ENCODE measurements around the gene CHORDC1.

- TF ChIP-seq, protein P1, sequence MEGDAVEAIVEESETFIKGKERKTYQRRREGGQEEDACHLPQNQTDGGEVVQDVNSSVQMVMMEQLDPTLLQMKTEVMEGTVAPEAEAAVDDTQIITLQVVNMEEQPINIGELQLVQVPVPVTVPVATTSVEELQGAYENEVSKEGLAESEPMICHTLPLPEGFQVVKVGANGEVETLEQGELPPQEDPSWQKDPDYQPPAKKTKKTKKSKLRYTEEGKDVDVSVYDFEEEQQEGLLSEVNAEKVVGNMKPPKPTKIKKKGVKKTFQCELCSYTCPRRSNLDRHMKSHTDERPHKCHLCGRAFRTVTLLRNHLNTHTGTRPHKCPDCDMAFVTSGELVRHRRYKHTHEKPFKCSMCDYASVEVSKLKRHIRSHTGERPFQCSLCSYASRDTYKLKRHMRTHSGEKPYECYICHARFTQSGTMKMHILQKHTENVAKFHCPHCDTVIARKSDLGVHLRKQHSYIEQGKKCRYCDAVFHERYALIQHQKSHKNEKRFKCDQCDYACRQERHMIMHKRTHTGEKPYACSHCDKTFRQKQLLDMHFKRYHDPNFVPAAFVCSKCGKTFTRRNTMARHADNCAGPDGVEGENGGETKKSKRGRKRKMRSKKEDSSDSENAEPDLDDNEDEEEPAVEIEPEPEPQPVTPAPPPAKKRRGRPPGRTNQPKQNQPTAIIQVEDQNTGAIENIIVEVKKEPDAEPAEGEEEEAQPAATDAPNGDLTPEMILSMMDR (optimal IDR thresholded peaks at IDR 0.05 in 1 of 3, IDR thresholded peaks at IDR 0.05 in 1 of 3, conservative IDR thresholded peaks at IDR 0.05 in 1 of 3; ENCODE audit: extremely low read depth in 1 of 3, insufficient read depth in 2 of 3, low read length in 3 of 3): no peak
- no peak for TF ChIP-seq EZH2 (IDR thresholded peaks at IDR 0.05; ENCODE audit: low read length)
These were observed 918 bp downstream of the CHORDC1 start for GRCh38 chr11:90221803-90222458.
